H9 (cell line): Measurements from ENCODE around the gene GCA. TPM values are rescaled to one million over a fixed set of nuclear protein-coding genes. Genes with fewer than 3 reads are reported as not detected.

Source experiments
- DNase-seq: peaks from one replicate; pipeline ENCODE4 v3.0.0-alpha.2; 2017
- H2AFZ ChIP-seq: one replicate; pipeline ENCODE4 v1.6.1; 2013; ENCODE audit warnings: mild to moderate bottlenecking, low read length, control low read depth, moderate library complexity
- H2AK5ac ChIP-seq: 2 replicates; pipeline ENCODE4 v1.6.1; 2013; ENCODE audit warnings: low read length, control low read depth, mixed read lengths; ENCODE audit not compliant: insufficient read length
- H2BK120ac ChIP-seq: one replicate; pipeline ENCODE4 v1.6.1; 2013; ENCODE audit warnings: low read depth, mild to moderate bottlenecking, low read length, control low read depth, inconsistent platforms; ENCODE audit not compliant: poor library complexity, severe bottlenecking
- H2BK12ac ChIP-seq: 2 replicates; pipeline ENCODE4 v1.6.1; 2013; ENCODE audit warnings: low read length, control low read depth, mixed read lengths, low read depth; ENCODE audit not compliant: insufficient read length
- H2BK15ac ChIP-seq: 2 replicates; pipeline ENCODE4 v1.6.1; 2013; ENCODE audit warnings: low read depth, low read length, control low read depth
- H2BK20ac ChIP-seq: one replicate; pipeline ENCODE4 v1.6.1; 2013; ENCODE audit warnings: low read depth, mild to moderate bottlenecking, low read length, control low read depth, inconsistent platforms; ENCODE audit not compliant: poor library complexity, severe bottlenecking
- H2BK5ac ChIP-seq: 2 replicates; pipeline ENCODE4 v1.6.1; 2013; ENCODE audit warnings: low read length, control low read depth, mixed read lengths; ENCODE audit not compliant: insufficient read length
- H3K14ac ChIP-seq: 2 replicates; pipeline ENCODE4 v1.6.1; 2013; ENCODE audit warnings: low read length, control low read depth; ENCODE audit not compliant: insufficient read depth
- H3K18ac ChIP-seq: 2 replicates; pipeline ENCODE4 v1.6.1; 2013; ENCODE audit warnings: low read depth, mild to moderate bottlenecking, mixed read lengths, low read length, control low read depth; ENCODE audit not compliant: insufficient read length
- H3K23ac ChIP-seq: 2 replicates; pipeline ENCODE4 v1.6.1; 2013; ENCODE audit warnings: low read length, control low read depth, mixed read lengths, low read depth; ENCODE audit not compliant: insufficient read length
- H3K23me2 ChIP-seq: 2 replicates; pipeline ENCODE4 v1.6.1; 2013; ENCODE audit warnings: low read depth, mild to moderate bottlenecking, mixed read lengths, low read length, control low read depth; ENCODE audit not compliant: insufficient read length, poor library complexity, severe bottlenecking
- H3K27ac ChIP-seq: 2 replicates; pipeline ENCODE4 v1.5.1; 2013; ENCODE audit warnings: low read length, control low read depth, mixed read lengths, low read depth; ENCODE audit not compliant: insufficient read length
- H3K27me3 ChIP-seq: 2 replicates; pipeline ENCODE4 v1.6.1; 2013; ENCODE audit warnings: low read length, control low read depth, inconsistent platforms; ENCODE audit not compliant: insufficient read depth
- H3K4ac ChIP-seq: 2 replicates; pipeline ENCODE4 v1.6.1; 2013; ENCODE audit warnings: low read depth, mild to moderate bottlenecking, control low read depth, inconsistent platforms, low read length, moderate library complexity
- H3K4me1 ChIP-seq: 2 replicates; pipeline ENCODE4 v1.6.1; 2013; ENCODE audit warnings: low read length, control low read depth, inconsistent platforms; ENCODE audit not compliant: insufficient read depth
- H3K4me2 ChIP-seq: 2 replicates; pipeline ENCODE4 v1.6.1; 2013; ENCODE audit warnings: low read length, control low read depth, mixed read lengths; ENCODE audit not compliant: insufficient read length, insufficient read depth
- H3K56ac ChIP-seq: 2 replicates; pipeline ENCODE4 v1.6.1; 2013; ENCODE audit warnings: low read depth, mild to moderate bottlenecking, mixed read lengths, low read length, control low read depth; ENCODE audit not compliant: insufficient read length
- H3K79me1 ChIP-seq: 2 replicates; pipeline ENCODE4 v1.6.1; 2013; ENCODE audit warnings: low read depth, mild to moderate bottlenecking, moderate library complexity, low read length, control low read depth, inconsistent platforms; ENCODE audit not compliant: insufficient read depth, poor library complexity, severe bottlenecking
- H3K79me2 ChIP-seq: 2 replicates; pipeline ENCODE4 v1.6.1; 2013; ENCODE audit warnings: low read length, control low read depth, inconsistent platforms; ENCODE audit not compliant: insufficient read depth
- H3K9ac ChIP-seq: 2 replicates; pipeline ENCODE4 v1.6.1; 2013; ENCODE audit warnings: low read length, control low read depth, mixed read lengths; ENCODE audit not compliant: insufficient read length; ENCODE audit errors: extremely low read depth
- H3K9me3 ChIP-seq: one replicate; pipeline ENCODE4 v1.6.1; 2013; ENCODE audit warnings: low read depth, low read length, inconsistent platforms; ENCODE audit not compliant: control insufficient read depth
- H3T11ph ChIP-seq: one replicate; pipeline ENCODE4 v1.6.1; 2013; ENCODE audit warnings: mild to moderate bottlenecking, low read length, control low read depth, inconsistent platforms
- H4K20me1 ChIP-seq: one replicate; pipeline ENCODE4 v1.6.1; 2013; ENCODE audit not compliant: control insufficient read depth, insufficient read length, insufficient read depth
- H4K5ac ChIP-seq: 2 replicates; pipeline ENCODE4 v1.6.1; 2013; ENCODE audit warnings: low read depth, mild to moderate bottlenecking, mixed read lengths, low read length, control low read depth; ENCODE audit not compliant: insufficient read length
- H4K8ac ChIP-seq: replicated peaks from 2 replicates; pipeline ENCODE4 v1.6.1; 2013; ENCODE audit warnings: low read length, control low read depth, mixed read lengths, low read depth; ENCODE audit not compliant: insufficient read length
- H4K91ac ChIP-seq: 2 replicates; pipeline ENCODE4 v1.6.1; 2013; ENCODE audit warnings: low read depth, mild to moderate bottlenecking, moderate library complexity, mixed read lengths, low read length, control low read depth; ENCODE audit not compliant: insufficient read length
- H3K27ac Mint-ChIP-seq, 3 experiments: 2 replicates in 2 of 3; 3 replicates in 1 of 3; pipeline ENCODE4 v1.8.0; 2020 to 2021; ENCODE audit warnings: mixed read lengths in 3 of 3, mild to moderate bottlenecking in 1 of 3, moderate library complexity in 1 of 3
- H3K27me3 Mint-ChIP-seq: 2 replicates; pipeline ENCODE4 v1.8.0; 2021; ENCODE audit warnings: low read depth, mild to moderate bottlenecking, moderate library complexity, mixed read lengths
- H3K36me3 Mint-ChIP-seq, 3 experiments: 2 replicates in 2 of 3; 3 replicates in 1 of 3; pipeline ENCODE4 v1.8.0; 2020 to 2021; ENCODE audit warnings: low read depth in 3 of 3, mixed read lengths in 3 of 3; ENCODE audit not compliant: insufficient read depth in 1 of 3
- H3K4me1 Mint-ChIP-seq, 2 experiments: 2 replicates each; pipeline ENCODE4 v1.8.0; 2020; ENCODE audit warnings: mixed read lengths in 2 of 2
- H3K4me3 Mint-ChIP-seq, 2 experiments: 2 replicates in 1 of 2; 3 replicates in 1 of 2; pipeline ENCODE4 v1.8.0; 2020 to 2021; ENCODE audit warnings: mild to moderate bottlenecking in 2 of 2, mixed read lengths in 2 of 2, moderate library complexity in 1 of 2
- H3K9me3 Mint-ChIP-seq, 2 experiments: 2 replicates in 1 of 2; 3 replicates in 1 of 2; pipeline ENCODE4 v1.8.0; 2020; ENCODE audit warnings: mild to moderate bottlenecking in 2 of 2, mixed read lengths in 2 of 2, moderate library complexity in 1 of 2
- CTCF ChIP-seq: fragments of 200-600 bp; sonication (generic); conservative IDR thresholded peaks from 3 replicates; pipeline ENCODE4 v1.8.0; 2021; ENCODE audit warnings: antibody characterized with exemption, mild to moderate bottlenecking
- WGBS: extraction: QIAGEN DNeasy Blood & Tissue Kit; methylation state at CpG from one replicate; pipeline ENCODE4 v1.1.7; 2013; ENCODE audit warnings: missing lambda C conversion rate, low lambda C conversion rate, mixed read lengths; ENCODE audit not compliant: insufficient read length; ENCODE audit errors: extremely low coverage; 5-methylcytosine and 5-hydroxymethylcytosine counted together
- total RNA-seq: library from RNA; stranded (reverse); gene quantifications from 2 replicates; pipeline ENCODE4 v1.2.1, GENCODE V29; 2021

The GCA gene
- total RNA-seq, 1 experiment from 2014 or later, result 31.0 TPM

- Histone ChIP-seq H3K27me3 (no peaks in the 10 kb centered on the region), H2BK5ac (no peak overlapping the region), H3K14ac (no peak overlapping the region), H3K4ac (no peak overlapping the region), H4K8ac (no peak overlapping the region), H2BK15ac (no peak overlapping the region), H3K9me3 (no peaks in the 10 kb centered on the region), H3K56ac (no peak overlapping the region), H3K4me1 (no peaks in the 10 kb centered on the region), H3K4me2 (no peak overlapping the region), H3T11ph (no peak overlapping the region), H3K79me2 (no peaks in the 10 kb centered on the region), H4K91ac (no peak overlapping the region), H3K9ac (no peak overlapping the region), H2BK12ac (no peak overlapping the region), H2BK20ac (no peak overlapping the region), H3K79me1 (no peaks in the 10 kb centered on the region), H3K23me2 (no peaks in the 10 kb centered on the region), H3K27ac (no peak overlapping the region), H3K18ac (no peak overlapping the region), H2AK5ac (no peak overlapping the region), H3K23ac (no peak overlapping the region), H4K5ac (no peak overlapping the region), H4K20me1 (no peaks in the 10 kb centered on the region), H2AFZ (no peak overlapping the region), H2BK120ac (no peak overlapping the region)
- H3K27me3 Mint-ChIP-seq, result no peaks in the 10 kb centered on the region
- 0 out of 4 replicates have a peak, but pooled peaks cover 0 to 6% of the 10 kb centered on the region in 2 experiments for H3K4me1 Mint-ChIP-seq
- H3K36me3 Mint-ChIP-seq, result no peaks in the 10 kb centered on the region
- no peak for TF ChIP-seq CTCF
- no peak overlapping the region for H3K27ac Mint-ChIP-seq
- WGBS, result no CpG with 5 or more reads among the region's 1 CpG
- H3K9me3 Mint-ChIP-seq, result no peaks in the 10 kb centered on the region
- no peak for DNase-seq
- H3K4me3 Mint-ChIP-seq, result no peak overlapping the region
Measured at GRCh38 chr2:162368494-162368893, 24.6 kb downstream of the GCA start.
